Endothelial cell of umbilical vein (primary cell): ENCODE measurements around the gene ARPIN. TPM values are rescaled to one million over a fixed set of nuclear protein-coding genes. Genes with fewer than 3 reads are reported as not detected.

Experiments used
- BruUV-seq: library from RNA; stranded (reverse); fragments of 400-500 nt; replicated peaks from 2 replicates; lab custom pipeline; 2021; lab: Mats Ljungman, UMichigan
- CTCF ChIA-PET: fragments of 300-600, 350-600 bp; sonication (Branson Sonifier 250); formaldehyde crosslinking; loops from one replicate; lab custom pipeline; 2021; ENCODE audit warnings: antibody characterized with exemption, inconsistent platforms; lab: Charles Lee
- POLR2A ChIA-PET: fragments of 300-600, 350-600 bp; sonication (Branson Sonifier 250); formaldehyde crosslinking; loops from one replicate; lab custom pipeline; 2021; ENCODE audit warnings: antibody characterized with exemption, inconsistent platforms; lab: Charles Lee
- DNase-seq: peaks from one replicate; pipeline ENCODE4 v3.0.0-alpha.2; 2011; ENCODE audit warnings: low read depth, low spot score
- FAIRE-seq: peaks from 2 replicates; lab custom pipeline; 2011; peaks lifted over from hg19 to GRCh38; lab: Jason Lieb, UNC
- H2AFZ ChIP-seq: 2 replicates; pipeline ENCODE4 v1.6.0; 2012; ENCODE audit warnings: low read depth, low read length, control low read depth, inconsistent platforms
- H3K27ac ChIP-seq: 2 replicates; pipeline ENCODE4 v1.5.1; 2011; ENCODE audit warnings: low read depth, mild to moderate bottlenecking, control low read depth, low read length, moderate library complexity; ENCODE audit not compliant: insufficient read depth
- H3K27me3 ChIP-seq, 2 experiments: 2 replicates each; pipeline versions ENCODE4 v1.6.0 to v1.6.1; 2011; ENCODE audit warnings: low read length in 2 of 2, mixed read lengths in 1 of 2; ENCODE audit not compliant: control insufficient read depth in 2 of 2, insufficient read depth in 2 of 2
- H3K36me3 ChIP-seq, 2 experiments: 2 replicates in 1 of 2; 3 replicates in 1 of 2; pipeline ENCODE4 v1.5.1; 2011; ENCODE audit warnings: low read length in 2 of 2, mild to moderate bottlenecking in 1 of 2, moderate library complexity in 1 of 2; ENCODE audit not compliant: control insufficient read depth in 2 of 2, insufficient read depth in 2 of 2; ENCODE audit errors: extremely low read depth in 1 of 2
- H3K4me1 ChIP-seq: 3 replicates; pipeline ENCODE4 v1.5.1; 2011; ENCODE audit warnings: mild to moderate bottlenecking, low read length; ENCODE audit not compliant: control insufficient read depth, insufficient read depth; ENCODE audit errors: extremely low read depth
- H3K4me2 ChIP-seq: 2 replicates; pipeline ENCODE4 v1.6.1; 2011; ENCODE audit warnings: low read length, control low read depth, mixed read lengths; ENCODE audit not compliant: insufficient read depth
- H3K4me3 ChIP-seq, 3 experiments: fragments of 200-600 bp in 1 of 3; sonication (generic), shearing (Covaris generic) in 1 of 3; replicated peaks in 1 of 3; 2 replicates each; pipeline ENCODE4 v1.5.1; 2011 to 2016; ENCODE audit warnings: control low read depth in 3 of 3, low read length in 3 of 3, mild to moderate bottlenecking in 2 of 3, inconsistent platforms in 1 of 3, low read depth in 1 of 3, moderate library complexity in 1 of 3; ENCODE audit not compliant: insufficient read depth in 1 of 3
- H3K79me2 ChIP-seq: 2 replicates; pipeline ENCODE4 v1.6.0; 2012; ENCODE audit warnings: low read length, inconsistent platforms; ENCODE audit not compliant: control insufficient read depth, insufficient read depth
- H3K9ac ChIP-seq: replicated peaks from 2 replicates; pipeline ENCODE3; 2011; ENCODE audit warnings: low read length, control low read depth; ENCODE audit not compliant: insufficient read depth; ENCODE audit errors: extremely low read depth
- H3K9me1 ChIP-seq: replicated peaks from 3 replicates; pipeline ENCODE4 v1.6.0; 2011; ENCODE audit warnings: mild to moderate bottlenecking, low read length; ENCODE audit not compliant: control insufficient read depth, insufficient read depth; ENCODE audit errors: extremely low read depth
- H3K9me3 ChIP-seq: replicated peaks from 2 replicates; pipeline ENCODE4 v1.5.1; 2012; ENCODE audit warnings: low read length, inconsistent platforms; ENCODE audit not compliant: control insufficient read depth, insufficient read depth
- H4K20me1 ChIP-seq: replicated peaks from 2 replicates; pipeline ENCODE3; 2011; ENCODE audit warnings: mild to moderate bottlenecking, low read length; ENCODE audit not compliant: control insufficient read depth, insufficient read depth; ENCODE audit errors: extremely low read depth
- EZH2 ChIP-seq: IDR thresholded peaks from 2 replicates; pipeline ENCODE4 v1.6.1; 2012; ENCODE audit warnings: borderline replicate concordance, low read depth, mild to moderate bottlenecking, moderate library complexity, low read length, inconsistent platforms; ENCODE audit not compliant: severe bottlenecking
- FOS ChIP-seq: IDR thresholded peaks from 2 replicates; pipeline ENCODE4 v1.6.1; 2011; ENCODE audit warnings: mild to moderate bottlenecking, low read length, moderate library complexity, borderline replicate concordance; ENCODE audit not compliant: insufficient read depth
- GATA2 ChIP-seq: IDR thresholded peaks from 2 replicates; pipeline ENCODE4 v1.7.0; 2011; ENCODE audit warnings: low read depth, mild to moderate bottlenecking, moderate library complexity, mixed read lengths, low read length; ENCODE audit not compliant: insufficient read length, insufficient read depth
- JUN ChIP-seq: IDR thresholded peaks from 2 replicates; pipeline ENCODE4 v1.6.1; 2011; ENCODE audit warnings: borderline replicate concordance, low read depth; ENCODE audit not compliant: insufficient read length, insufficient read depth
- MYC ChIP-seq: IDR thresholded peaks from one replicate; pipeline ENCODE4 v1.6.1; 2011; ENCODE audit warnings: mild to moderate bottlenecking, low read depth, low read length
- POLR2A ChIP-seq: IDR thresholded peaks from 2 replicates; pipeline ENCODE4 v1.6.1; 2012; ENCODE audit warnings: low read depth, mild to moderate bottlenecking, control low read depth, low read length
- POLR2AphosphoS5 ChIP-seq: IDR thresholded peaks from 2 replicates; pipeline ENCODE4 v1.6.1; 2012; ENCODE audit warnings: low read depth, mild to moderate bottlenecking, control low read depth, low read length, moderate library complexity; ENCODE audit not compliant: insufficient read depth
- dilution Hi-C: fragments of 300-500 bp; cut with MboI; formaldehyde crosslinking; loops from one replicate; pipeline ENCODE4 v1.15.0; 2019; ENCODE audit warnings: low sequenced_read_pairs; ENCODE audit not compliant: extremely low pct_ligation_motif_present
- intact Hi-C: fragments of 100-400 bp; cut with micrococcal nuclease; formaldehyde crosslinking; loops from one replicate; pipeline ENCODE4 v1.10.0; 2022
- polyA plus RNA-seq, 4 experiments: library from polyadenylated mRNA; depleted of rRNA in 3 of 4; stranded (reverse) in 3 of 4; unstranded in 1 of 4; fragments of >200 nt; gene quantifications; 2 replicates each; pipeline versions ENCODE4 v1.2.1 to v1.2.3, GENCODE V29; 2011 to 2012; ENCODE audit warnings: missing spikeins in 1 of 4
- total RNA-seq: library from RNA; stranded (reverse); gene quantifications from 2 replicates; pipeline ENCODE4 v1.2.3, GENCODE V29; 2021
- TF ChIP-seq, protein P1 (sequence below), 2 donors: IDR thresholded peaks; 1 replicate in 1 of 2; 2 replicates in 1 of 2; pipeline ENCODE4 v1.5.1; 2011; ENCODE audit warnings: low read length in 2 of 2, mild to moderate bottlenecking in 2 of 2, moderate library complexity in 2 of 2, control low read depth in 1 of 2, inconsistent platforms in 1 of 2, low read depth in 1 of 2; ENCODE audit not compliant: insufficient read depth in 1 of 2; ENCODE audit errors: extremely low read depth in 1 of 2
- TF ChIP-seq, protein P2 (sequence below): IDR thresholded peaks from 2 replicates; pipeline ENCODE4 v1.6.1; 2011; ENCODE audit not compliant: insufficient read depth, insufficient read length

Gene ARPIN
- total and polyA plus RNA-seq, 2 donors (not counting 3 experiments of a cell fraction or from before 2014, with no cell fraction given), result 13.0 to 23.3 TPM

DNA sequence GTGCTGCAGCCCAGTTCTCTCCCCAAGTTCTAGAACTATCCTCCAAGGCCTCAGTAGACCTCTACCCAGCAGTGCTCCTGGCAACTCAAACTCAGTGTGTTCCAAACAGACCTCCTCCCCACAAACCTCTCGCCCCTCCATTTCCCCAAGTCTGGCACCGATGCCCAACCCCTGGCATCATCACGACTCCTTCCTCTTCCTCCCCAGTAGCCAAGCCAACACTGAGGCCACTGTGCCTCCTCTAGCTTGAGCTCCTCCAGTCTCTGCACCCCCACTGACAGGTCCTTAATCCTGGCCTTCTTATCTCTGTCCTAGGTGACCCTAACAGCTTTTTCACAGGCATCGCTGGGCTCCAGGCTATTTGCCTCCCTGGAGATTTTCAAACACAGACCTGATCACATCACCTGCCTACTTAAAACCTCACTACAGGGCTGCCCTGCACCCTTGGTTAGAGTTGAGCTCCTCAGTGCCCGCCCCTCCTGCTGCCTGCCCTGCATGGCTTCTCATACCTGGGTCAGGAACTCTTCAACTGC is 6.8 kb downstream of the ARPIN start:
- ChIA-PET CTCF (no interaction called here), POLR2A (no interaction called here)
- Histone ChIP-seq H4K20me1 (no peaks in the 10 kb centered on the region), H3K9ac (no peak overlapping the region), H3K36me3 (peaks cover 0 to 25% of the 10 kb centered on the region in 2 experiments), H3K4me1 (no peaks in the 10 kb centered on the region), H3K79me2 (no peaks in the 10 kb centered on the region), H3K27ac (no peak overlapping the region), H3K27me3 (no peaks in the 10 kb centered on the region), H3K9me3 (no peaks in the 10 kb centered on the region), H3K4me3 (no peak overlapping the region), H3K4me2 (no peak overlapping the region), H3K9me1 (no peaks in the 10 kb centered on the region), H2AFZ (no peak overlapping the region)
- intact Hi-C loops, result no loop called here
- dilution Hi-C loops, result no loop called here
- TF ChIP-seq, protein P1, sequence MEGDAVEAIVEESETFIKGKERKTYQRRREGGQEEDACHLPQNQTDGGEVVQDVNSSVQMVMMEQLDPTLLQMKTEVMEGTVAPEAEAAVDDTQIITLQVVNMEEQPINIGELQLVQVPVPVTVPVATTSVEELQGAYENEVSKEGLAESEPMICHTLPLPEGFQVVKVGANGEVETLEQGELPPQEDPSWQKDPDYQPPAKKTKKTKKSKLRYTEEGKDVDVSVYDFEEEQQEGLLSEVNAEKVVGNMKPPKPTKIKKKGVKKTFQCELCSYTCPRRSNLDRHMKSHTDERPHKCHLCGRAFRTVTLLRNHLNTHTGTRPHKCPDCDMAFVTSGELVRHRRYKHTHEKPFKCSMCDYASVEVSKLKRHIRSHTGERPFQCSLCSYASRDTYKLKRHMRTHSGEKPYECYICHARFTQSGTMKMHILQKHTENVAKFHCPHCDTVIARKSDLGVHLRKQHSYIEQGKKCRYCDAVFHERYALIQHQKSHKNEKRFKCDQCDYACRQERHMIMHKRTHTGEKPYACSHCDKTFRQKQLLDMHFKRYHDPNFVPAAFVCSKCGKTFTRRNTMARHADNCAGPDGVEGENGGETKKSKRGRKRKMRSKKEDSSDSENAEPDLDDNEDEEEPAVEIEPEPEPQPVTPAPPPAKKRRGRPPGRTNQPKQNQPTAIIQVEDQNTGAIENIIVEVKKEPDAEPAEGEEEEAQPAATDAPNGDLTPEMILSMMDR (IDR thresholded peaks at IDR 0.05; ENCODE audit: extremely low read depth in 1 of 2, insufficient read depth in 1 of 2, low read depth in 1 of 2, low read length in 2 of 2), result no peak
- TF ChIP-seq FOS, result no peak
- TF ChIP-seq EZH2, result no peak
- TF ChIP-seq, protein P2, sequence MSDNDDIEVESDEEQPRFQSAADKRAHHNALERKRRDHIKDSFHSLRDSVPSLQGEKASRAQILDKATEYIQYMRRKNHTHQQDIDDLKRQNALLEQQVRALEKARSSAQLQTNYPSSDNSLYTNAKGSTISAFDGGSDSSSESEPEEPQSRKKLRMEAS, result no peak
- no peak for TF ChIP-seq MYC
- TF ChIP-seq JUN, result no peak
- no peak for TF ChIP-seq GATA2
- TF ChIP-seq POLR2A, result no peak
- no peak for TF ChIP-seq POLR2AphosphoS5
- no TSS peak for BruUV-seq
- DNase-seq (no peak), FAIRE-seq (no peak)
